HG02610 (cell line): ENCODE data around the gene PLEKHM2.

ENCODE experiments used
- ATAC-seq: cut with Tn5 transposase; IDR thresholded peaks from one replicate; pipeline ENCODE4 v1.9.1; 2021; ENCODE audit warnings: mild to moderate bottlenecking, moderate library complexity; ENCODE audit not compliant: unreplicated experiment

The PLEKHM2 gene

DNA sequence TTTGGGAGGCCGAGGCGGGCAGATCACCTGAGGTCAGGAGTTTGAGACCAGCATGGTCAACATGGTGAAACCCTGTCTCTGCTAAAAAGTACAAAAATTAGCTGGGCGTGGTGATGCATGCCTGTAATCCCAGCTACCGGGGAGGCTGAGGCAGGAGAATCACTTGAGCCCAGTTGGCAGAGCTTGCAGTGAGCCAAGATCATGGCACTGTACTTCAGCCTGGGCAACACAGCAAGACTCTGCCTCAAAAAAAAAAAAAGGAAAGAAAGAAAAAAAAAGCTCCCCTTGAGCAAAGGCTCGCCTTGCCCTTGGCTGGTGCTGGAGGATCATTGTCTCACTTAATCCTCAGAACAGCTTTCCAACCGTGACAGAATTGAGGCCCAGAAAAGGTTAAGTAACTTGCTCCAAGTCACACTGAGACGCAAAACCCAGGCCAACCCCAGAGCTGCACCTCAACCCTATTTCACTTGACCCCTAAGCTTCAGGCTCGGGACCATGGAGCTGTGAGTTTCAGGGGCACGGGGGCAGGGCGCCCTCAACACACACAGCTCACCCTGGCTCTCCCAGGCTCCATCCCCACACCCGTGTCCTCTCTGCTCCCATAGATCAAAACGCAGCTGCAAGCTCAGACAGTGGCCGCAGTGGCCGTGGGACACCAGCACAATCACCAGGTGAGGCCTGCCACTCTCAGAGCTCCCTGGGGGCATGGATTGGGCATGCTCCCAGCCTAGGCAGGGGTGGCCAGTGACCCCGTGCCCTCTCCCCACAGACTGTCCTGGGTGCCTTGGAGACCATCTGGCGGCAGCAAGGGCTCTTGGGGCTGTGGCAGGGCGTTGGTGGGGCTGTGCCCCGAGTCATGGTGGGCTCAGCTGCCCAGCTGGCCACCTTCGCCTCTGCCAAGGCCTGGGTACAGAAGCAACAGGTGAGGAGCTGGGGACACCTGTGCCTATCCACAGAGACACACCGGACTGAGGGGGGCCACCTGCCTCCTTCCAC lies 53.5 kb downstream of the PLEKHM2 start:
- no peak for ATAC-seq

DNA sequence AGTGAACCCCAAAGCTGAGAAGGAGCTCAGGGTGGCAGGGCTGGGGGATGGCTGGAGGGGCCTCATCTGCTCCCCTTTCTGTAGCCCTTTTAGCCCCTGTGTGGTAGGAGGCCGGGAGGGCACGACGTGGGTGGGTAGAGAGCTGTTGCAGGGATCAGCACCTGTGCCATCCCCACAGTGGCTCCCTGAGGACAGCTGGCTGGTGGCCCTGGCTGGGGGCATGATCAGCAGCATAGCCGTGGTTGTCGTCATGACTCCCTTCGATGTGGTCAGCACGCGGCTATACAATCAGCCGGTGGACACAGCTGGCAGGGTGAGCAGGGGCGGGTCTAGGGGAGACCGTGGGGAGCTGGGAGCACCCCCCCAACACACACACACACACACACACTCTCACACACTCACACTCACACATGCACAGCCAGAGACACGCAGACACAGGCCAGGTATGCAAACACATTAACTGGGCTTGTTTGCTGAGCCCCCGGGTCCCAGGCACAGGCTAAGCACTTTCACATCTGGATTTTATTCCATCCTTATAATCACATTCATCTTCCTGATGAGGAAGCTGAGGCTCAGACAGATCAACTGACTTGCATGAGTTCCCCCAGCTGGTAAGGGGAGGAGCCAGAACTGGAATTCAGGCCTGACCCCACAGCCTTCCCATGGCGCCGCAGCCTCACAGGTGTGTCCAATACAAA lies 54.4 kb downstream of the PLEKHM2 start:
- ATAC-seq: no peak

DNA sequence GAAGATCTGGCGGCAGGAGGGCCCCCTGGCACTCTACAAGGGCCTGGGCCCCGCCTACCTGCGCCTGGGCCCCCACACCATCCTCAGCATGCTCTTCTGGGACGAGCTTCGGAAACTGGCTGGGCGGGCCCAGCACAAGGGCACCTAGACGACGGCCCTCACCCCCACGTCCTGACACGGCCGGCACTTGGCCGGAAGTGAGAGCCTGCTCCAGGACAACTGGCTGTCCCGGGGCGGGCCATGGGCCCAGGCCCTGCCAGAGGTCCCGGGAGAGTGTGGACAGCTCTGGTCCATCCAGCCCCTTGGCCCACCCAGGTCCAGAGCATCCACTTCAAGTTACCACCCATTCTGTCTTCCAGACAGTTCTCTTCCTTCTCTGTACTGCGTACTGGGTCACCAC lies 55.1 kb downstream of the PLEKHM2 start:
- ATAC-seq: no peak

DNA sequence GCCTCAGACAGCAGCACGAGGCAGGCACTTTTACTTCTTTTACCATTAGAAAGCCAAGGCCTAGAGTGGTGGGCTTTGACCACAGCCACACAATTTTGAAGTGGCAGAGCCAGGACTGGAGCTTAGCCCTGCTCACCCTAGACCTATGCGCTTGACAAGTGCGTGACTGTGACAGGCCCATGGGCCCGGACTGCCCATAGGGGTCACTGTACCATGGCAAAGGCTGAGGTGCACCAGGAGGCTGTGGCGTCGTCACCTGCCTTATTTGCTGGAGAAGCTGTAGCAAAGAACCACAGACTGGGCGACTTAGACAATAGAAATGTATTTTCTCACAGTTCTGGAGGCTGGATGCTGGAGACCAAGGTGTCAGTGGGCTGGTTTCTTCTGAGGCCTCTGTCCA lies 55.6 kb downstream of the PLEKHM2 start:
- no peak for ATAC-seq

DNA sequence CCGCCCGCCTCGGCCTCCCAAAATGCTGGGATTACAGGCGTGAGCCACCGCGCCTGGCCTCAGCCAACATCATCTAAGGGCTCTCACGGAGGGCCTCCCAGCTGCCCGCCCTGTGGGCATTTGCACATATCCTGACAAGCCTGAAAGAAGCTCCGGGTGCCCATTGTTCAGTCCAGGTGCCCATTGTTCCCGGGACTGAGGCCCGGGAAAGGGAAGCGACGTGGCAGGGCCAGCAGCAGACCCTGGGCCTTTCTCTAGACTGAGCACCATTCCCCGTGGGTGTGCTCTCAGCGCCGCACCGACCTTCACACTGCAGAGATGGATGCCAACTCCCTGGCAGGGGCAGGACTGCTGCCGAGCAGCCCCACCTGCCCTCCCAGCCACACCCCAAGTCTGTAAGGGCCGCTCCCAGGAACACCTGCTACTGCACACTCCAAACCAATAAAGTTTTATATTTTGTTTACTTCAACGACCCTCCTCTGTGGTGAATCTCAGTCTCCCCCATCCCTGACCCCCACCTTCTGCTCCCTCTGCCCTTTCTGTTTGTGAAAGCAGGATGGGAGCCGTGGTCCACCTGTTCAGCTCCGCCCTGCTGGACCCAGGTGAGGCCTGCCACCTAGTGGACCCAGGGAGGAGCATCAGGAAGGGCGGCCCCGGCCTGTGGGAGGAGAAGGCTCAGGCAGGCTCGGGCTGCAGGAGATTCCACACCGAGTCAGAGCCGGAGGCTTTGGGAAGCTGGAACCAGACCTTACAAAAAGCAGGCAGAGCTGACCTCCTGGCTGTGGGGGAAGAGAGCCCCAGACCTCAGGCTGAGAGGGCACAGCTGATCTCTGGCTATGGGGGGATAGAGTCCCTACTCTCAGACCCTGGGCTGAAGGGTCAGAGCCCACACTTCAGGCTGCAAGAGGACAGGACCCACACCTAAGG lies 57.1 kb downstream of the PLEKHM2 start:
- no peak for ATAC-seq

DNA sequence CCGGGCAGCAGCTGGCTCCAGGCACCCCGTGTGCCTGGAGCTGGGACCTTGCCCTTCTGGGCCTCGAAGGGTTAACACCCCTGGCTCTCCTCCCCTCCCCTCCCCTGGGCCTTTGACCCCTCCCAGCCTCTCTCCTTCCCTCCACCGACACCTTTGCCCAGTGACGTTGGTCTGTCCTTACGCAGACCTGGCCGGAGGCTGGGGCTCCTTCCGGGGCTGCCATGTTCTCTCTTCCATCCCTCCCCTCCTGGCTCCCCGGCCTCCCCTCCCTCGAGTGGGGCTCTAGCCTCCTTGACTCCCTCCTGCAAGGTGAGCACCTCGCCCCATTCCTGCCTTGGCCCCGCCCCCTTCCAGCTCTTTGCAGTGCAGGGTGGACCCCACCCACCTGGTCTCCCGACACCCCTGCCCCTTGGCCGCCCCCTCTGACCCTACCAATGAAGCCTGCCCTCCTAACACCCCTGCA lies 58.2 kb downstream of the PLEKHM2 start, which contains the start of gene TMEM82:
TSS of gene TMEM82 (plus strand) at position 161 of the 463 bp plus-strand sequence. CDS start at position 222, 61 bp downstream.
- ATAC-seq: no peak

DNA sequence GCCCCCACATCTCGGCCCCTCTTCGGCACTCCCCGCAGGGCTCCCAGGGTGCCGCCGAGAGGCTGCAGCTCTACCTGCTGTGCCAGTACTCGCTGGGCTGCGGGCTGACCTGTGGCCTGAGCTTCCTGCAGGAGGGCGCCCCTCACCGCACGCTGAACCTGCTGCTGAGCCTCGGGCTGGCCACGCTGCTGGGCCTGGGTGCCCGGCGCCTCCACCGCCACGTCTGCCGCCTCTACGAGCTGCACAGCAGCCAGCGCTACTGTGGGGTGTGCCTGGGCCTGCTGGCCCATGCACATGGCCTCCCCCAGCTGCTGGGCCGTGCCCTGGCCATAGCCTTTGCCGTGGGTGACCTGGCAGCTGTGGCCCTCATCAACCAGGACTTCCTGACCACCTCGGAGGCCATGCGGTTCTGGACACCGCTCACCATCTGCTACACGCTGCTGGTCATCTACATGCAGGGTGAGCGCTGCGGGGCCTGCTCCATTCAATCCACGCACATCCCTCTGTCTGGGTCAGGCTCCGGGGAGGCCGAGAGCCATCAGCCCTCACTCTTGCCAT lies 60.1 kb downstream of the PLEKHM2 start:
- ATAC-seq: no peak

DNA sequence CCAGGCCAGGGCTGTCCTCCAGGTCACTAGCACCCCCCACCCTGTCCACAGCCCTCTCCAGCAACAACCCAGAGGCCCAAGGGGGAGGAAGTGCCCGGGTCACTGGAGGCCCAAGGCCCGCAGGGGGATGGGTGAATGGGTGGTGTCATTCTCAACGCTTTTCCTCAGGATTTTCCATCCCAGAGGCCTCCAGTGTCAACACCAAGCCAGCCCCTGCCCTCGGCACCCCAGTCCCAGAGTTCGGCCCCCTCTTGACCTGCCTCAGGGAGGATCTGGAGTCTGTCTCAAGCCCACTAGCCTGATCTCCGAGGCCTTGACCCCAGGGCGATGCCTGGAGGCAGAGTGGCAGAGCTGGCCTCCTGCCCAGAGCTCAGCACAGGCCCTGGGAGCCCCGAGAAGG lies 63.3 kb downstream of the PLEKHM2 start:
- no peak for ATAC-seq

DNA sequence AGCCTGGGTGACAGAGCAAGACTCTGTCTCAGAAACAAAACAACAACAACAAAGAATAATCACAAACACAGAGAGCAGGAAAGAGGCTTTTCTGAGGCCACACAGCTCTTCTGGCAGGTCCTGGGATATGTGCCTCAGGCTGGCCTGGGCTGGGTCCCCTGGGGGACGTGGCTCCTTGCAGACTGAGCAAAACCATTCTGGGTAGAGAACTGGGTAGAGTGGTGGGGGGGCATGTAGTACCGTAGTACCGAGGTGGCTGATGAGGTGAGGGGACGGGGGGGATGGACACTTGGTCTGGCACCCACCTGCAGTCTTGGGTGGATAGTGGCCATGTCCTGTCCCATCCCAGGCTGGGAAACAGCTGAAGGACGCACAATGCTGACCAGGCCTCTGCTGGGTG lies 64.1 kb downstream of the PLEKHM2 start:
- ATAC-seq: no peak

DNA sequence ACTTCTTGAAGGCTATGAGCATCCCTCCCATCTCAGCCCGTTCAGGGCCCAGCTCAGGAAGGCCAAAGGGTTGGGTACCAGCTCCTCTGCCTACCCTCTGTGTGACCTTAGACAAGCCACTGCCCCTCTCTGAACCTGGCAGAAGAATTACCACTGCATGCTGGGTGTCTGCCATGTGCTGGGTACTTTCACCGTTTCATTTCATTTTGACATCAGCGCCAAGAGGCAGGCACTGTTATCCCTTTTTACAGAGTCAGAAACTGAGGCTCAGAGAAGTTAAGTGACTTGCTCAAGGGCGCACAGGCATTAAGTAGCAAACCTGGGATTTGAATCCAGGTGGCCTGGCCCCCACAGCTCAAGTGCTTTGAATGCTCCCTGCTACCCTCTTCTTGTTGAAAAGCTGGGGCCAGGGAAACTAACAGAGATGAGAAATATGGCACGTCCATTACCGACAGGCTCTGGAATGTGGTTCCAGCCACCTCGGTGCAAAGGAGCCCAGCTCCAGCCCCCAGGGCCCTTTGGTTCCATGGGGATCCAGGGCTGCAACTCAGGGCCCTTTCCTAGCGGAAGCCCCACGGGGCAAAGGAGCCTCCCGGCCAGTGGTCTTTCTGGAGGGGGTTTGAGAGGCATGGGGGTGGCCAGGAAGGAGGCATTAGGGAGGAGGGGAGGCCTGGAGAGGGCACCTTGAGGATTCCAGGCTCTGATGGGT lies 64.7 kb downstream of the PLEKHM2 start:
- no peak for ATAC-seq

DNA sequence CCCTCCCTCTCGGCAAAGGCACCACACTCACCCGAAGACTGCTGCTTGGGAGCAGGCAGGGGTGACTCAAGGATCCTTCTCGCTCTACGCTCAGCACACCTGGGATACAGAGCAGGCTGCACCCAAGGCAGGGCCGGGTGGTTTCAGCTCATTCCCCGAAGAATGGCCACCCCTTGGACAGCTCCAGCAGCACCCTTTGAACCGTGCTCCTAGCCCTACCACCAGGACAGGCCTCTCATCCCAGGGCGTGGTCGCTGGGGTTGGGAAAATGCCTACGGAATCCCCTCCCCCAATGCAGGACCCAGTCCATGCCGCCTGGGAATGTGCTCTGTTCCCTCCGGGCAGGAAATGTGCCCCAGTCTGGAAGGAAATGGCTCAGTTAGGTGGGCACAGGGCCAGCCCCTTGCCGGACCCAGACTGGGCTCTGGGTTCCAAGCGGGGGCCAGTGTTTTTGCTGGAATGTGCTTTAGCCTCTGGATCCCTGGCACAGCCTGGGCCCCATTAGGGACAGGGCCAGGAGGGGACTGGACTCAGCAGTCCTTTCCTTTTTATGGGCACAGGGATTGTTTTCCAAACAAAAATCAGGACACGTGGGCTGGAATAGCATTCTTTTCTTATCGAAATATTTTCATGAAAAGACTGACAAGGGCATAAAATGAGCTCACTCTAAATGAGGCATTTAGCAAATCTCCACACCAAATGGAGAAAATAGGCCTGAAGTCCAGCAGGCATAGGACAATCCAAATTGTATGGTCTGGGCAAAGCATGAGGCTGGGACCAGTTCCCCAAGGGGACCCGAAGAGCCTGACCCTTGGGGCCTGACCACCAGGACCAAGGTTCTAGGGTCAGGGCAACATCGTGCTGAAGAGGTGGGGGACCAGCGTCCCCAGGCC lies 65.5 kb downstream of the PLEKHM2 start:
- ATAC-seq: no peak

DNA sequence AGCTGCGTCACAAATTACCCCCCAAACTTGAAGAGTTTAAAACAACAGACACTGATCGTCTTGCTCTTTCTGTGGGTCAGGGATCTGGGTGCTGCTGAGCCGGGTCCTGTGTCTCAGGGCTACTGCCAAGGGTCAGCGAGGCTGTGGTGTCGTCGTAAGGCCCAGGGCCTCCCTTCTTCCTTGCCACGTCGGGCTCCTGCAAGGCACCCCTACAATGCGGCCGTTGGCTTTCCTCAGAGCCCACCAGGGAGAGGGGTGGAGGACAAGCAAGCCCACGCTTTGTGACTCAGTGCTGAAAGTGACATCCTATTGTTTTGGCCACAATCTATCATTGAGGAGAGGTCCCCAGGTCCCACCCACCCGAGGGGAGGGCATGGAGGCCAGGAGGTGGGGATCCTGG lies 66.8 kb downstream of the PLEKHM2 start:
- ATAC-seq: no peak

DNA sequence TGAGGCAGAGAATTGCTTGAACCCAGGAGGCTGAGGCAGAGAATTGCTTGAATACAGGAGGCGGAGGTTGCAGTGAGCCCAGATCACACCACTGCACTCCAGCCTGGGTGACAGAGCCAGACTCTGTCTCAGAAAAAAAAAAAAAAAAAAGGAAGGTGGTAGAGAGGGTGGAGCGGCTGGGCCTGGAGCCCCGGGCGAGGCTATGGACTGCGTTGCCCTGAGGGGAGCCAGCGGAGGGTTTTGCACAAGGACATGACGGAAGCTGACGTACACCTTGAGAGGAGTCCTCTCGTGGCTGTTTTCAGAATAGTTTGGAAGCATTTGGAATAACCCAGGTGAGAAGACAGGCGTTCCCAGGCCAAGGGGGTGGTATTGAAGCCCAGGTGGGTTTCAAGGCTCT lies 67.6 kb downstream of the PLEKHM2 start:
- no peak for ATAC-seq

DNA sequence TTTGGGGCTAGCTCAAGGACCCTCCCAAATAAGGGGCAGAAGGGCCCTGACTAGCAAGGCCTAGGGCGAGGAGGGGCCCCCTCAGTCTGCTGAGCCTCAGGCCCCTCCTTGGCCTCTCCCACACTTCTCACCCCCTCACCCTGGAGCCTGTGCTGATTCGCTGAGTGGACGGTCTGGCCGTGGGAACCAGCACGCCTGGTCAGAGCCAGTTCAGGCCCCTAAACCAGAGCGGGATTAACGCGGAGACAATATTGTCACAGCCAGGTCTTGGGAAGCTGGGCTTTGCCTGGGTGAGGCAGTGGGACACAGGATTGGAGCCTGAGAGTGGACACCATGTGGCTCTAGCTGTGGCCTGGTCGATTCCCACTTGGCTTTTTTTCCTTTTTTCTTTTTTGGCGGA lies 69.7 kb downstream of the PLEKHM2 start:
- no peak for ATAC-seq

DNA sequence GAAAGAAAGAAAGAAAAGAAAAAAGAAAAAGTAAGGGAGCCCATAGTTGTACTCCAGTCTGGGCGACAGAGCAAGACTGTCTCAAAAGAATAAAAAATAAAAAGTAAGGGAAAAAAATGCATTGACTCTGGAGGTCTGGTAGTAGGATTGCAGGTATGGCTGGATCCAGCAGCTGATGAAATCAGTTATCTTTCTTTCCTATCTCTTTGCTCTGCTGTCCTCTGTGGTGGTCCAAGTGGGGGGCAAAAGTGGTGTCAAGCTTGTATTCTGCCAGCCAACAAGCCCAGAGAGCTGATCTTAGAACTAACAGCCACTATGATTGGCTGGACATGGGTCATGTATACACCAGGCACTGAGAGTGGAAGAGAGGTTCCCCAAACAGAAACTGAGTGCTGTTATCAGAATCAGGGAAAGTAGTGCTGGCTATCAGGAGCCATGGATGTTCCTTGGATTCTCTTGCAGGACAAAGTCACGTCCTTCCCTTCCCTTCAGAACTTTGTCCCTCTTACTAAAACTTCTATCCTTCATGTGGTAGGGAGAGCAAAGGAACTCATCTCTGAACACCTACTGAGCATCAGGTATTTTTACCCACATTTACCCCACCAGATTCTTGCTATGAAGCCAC lies 71.0 kb downstream of the PLEKHM2 start:
- no peak for ATAC-seq

DNA sequence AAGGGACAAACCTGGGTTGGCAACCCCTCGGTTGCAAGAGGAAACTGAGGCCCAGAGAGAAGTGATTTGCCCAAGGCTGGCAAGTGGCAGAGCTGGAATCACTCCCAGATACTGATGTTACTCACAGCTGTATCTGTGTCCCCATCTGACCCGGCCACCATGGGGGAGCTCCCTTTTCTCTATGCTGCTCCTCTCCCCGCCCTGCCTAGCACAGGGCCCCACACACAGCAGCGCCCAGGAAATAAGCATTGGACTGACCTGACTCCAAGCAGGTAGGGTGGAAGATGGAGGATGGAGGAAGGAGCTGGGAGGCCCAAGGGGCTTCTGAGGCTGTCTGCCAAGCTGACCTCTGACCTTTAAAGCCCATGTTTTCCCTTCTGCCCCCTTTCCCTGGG lies 71.5 kb downstream of the PLEKHM2 start:
- no peak for ATAC-seq

DNA sequence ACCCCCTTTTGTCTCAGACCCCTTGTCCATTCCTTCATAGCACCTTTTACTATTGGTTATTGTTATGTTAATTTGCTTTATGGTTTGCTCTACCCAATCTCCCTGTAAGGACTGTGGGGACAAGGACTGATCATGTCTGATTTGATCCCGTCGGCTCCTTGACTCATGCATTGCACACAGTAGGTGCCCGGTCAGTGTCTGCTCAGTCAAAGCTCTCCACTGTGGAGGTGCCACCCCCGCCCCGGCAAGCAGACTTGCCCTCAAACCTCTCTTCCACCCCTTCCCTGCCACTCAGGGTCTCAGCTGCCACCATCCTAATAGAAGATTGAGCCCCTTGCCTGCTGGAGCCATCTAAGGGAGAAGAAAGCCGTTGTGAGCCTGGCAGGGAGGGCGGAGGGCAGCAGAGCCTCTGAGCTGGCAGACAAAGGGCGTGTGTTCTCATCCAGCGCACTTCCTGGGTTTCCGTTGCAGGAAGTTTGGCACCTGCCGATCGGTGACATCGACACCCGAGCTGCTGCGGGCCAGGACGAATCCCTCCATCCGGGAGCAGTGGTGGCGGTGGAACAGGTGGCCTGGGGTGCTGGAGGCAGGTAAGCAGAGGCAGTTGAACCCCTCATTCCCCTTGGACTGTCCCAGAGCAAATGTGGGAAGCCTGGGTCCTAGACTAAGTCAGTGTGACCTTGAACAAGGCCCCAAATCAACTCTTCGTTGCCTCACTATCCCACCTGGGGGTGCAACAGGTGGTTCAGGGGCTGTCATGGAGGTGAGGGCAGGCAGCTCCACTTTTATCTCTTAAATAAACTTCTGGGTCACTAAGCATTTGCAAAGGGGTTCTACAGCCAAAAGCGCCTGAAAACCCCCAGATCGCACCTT lies 72.3 kb downstream of the PLEKHM2 start:
- ATAC-seq: no peak
